Ishikawa (cell line): Measurements from ENCODE around the gene MELTF.

Source experiments
- CEBPB ChIP-seq: IDR thresholded peaks from 2 replicates; pipeline ENCODE4 v1.6.1; 2012
- EP300 ChIP-seq: IDR thresholded peaks from 2 replicates; pipeline ENCODE4 v1.6.1; 2012; ENCODE audit warnings: borderline replicate concordance
- FOXM1 ChIP-seq: IDR thresholded peaks from 2 replicates; pipeline ENCODE4 v1.6.1; 2012; ENCODE audit warnings: low read depth, borderline replicate concordance
- MAX ChIP-seq: IDR thresholded peaks from 2 replicates; pipeline ENCODE4 v1.6.1; 2012
- TAF1 ChIP-seq: IDR thresholded peaks from 2 replicates; pipeline ENCODE4 v1.6.1; 2012; ENCODE audit warnings: low read depth, mild to moderate bottlenecking

GRCh38 chr3:197015790-197016736, 13.6 kb downstream of the MELTF start:
- TF ChIP-seq CEBPB (no peak), TAF1 (no peak), EP300 (no peak), FOXM1 (no peak), MAX (no peak)
